ENCODE results near the gene YPEL4.

Gene YPEL4

DNA sequence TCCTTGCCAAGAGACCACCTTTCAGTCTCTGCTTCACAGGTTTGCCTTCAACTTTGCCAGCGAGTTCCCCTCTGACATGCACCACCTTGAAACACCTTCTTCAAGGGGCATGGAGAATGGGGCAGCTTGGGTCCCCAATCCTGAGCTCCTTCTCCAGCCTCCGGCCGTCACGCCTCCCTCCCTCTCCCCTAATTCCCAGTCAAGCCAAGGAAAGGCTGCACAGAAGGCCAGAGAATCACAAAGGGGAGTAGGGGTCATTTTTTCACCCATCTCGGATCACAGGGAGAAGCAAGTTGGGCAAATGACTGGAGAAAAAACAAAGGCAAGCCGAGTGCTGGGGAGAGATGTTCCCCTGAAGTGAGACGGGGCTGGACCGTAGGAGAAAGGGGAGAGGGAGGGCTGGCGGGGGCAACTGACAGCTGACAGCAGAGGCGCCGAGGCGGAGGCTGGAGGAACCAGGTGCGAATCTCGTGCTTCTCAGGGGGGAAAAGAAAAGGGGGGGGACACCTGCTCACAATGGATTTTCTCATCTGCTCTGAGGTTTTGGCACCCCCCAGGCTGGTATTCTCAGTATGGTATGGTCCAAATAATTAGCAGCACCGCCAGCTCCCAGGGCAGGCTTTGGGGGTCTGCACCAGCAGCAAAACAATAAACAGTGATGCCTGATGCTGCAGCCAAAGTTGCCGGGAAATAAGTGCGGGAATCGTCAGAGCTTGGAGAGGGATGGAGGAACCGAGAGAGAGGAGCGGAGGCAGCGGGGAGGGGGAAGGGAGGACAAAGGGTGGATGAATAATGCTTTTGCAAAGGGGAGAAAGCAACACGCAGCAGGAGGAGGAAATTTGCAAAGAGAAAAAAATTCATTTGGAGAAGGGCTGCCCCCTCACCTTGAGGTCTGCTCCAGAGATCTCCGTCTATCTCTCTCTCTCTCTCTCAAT lies 644 bp downstream of the YPEL4 start:
- DNase-seq (ENCODE audit: low read depth): no peak
- no peak overlapping the region for H3K4me3 ChIP-seq (ENCODE audit: low read depth, low read length)
- TF ChIP-seq MYC (IDR thresholded peaks at IDR 0.05; ENCODE audit: low read depth, low read length) (no peak), POLR2A (IDR thresholded peaks at IDR 0.05; ENCODE audit: extremely low read depth, insufficient read length) (no peak), CTCF (IDR thresholded peaks at IDR 0.05; ENCODE audit: low read depth, low read length) (no peak)
- TF ChIP-seq, protein P1, sequence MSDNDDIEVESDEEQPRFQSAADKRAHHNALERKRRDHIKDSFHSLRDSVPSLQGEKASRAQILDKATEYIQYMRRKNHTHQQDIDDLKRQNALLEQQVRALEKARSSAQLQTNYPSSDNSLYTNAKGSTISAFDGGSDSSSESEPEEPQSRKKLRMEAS (IDR thresholded peaks at IDR 0.05; ENCODE audit: low read depth, low read length): no peak

DNA sequence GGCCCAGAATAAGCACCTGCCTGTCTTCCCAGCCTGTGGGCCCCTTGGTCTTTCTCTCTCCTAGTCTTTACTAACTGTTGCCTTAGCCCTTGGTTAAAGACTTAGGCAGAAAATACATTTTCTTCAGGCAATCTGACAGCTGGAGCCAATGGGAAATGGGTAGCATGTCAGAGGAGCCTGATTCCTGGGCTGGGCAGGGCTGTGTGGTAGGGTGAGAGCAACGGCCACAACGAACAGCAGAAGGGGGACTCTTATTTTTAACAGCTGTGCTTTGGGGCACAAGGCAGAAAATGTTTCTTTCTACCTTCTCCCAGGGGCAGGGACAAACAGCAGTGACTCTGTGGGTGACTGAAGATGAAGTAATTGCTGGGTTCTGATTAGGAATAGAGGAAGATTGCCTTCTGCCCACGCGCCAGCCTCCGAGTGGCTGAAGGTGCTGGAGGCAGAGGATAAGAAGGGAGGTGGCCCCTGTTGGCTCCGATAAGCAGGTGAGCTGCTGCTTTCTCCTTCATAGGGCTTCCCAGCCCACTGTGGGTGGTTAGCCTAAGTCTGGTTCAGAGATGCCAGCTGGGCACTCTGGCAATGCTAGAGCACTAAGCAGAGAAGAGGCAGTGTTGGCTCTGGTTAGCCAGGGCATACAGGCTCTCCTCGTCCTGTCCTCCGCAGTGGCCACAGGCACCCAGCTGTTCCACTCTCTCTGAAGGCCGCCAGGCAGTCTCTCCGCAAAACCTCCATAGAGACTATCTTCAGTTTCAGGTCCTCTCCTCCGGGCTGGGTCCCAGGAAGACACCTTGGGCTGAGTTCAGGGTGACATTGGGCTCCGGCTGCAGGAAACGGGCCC lies 1.5 kb downstream of the YPEL4 start:
- H3K4me3 ChIP-seq (ENCODE audit: low read depth, low read length): no peak overlapping the region
- peak; percentile 26 for DNase-seq (ENCODE audit: low read depth)
- TF ChIP-seq MYC (IDR thresholded peaks at IDR 0.05; ENCODE audit: low read depth, low read length) (no peak), POLR2A (IDR thresholded peaks at IDR 0.05; ENCODE audit: extremely low read depth, insufficient read length) (no peak), CTCF (IDR thresholded peaks at IDR 0.05; ENCODE audit: low read depth, low read length) (no peak)
- TF ChIP-seq, protein P1 (IDR thresholded peaks at IDR 0.05; ENCODE audit: low read depth, low read length): no peak

DNA sequence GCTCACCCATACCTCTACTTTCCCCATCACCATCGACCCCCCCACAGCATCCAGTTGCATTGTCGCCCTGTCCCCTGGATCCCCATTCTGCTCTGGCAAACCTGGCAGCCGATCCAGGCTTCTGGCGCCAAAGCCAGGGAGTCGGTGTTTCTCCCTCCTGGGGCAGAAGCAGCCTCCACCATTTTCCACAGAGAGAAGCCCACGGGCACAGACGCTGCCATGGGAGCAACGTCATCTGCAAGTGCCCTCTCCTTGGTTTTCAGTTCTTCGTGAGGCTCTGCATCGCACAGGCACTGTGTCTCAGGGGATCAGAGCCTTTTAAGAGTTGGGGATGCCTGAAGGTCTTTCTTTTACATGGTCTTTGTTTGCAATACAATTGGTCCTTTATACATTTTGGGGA lies 2.3 kb downstream of the YPEL4 start:
- TF ChIP-seq, protein P1 (IDR thresholded peaks at IDR 0.05; ENCODE audit: low read depth, low read length): no peak
- TF ChIP-seq POLR2A (IDR thresholded peaks at IDR 0.05; ENCODE audit: extremely low read depth, insufficient read length): no peak
- no peak for TF ChIP-seq MYC (IDR thresholded peaks at IDR 0.05; ENCODE audit: low read depth, low read length)
- TF ChIP-seq CTCF (IDR thresholded peaks at IDR 0.05; ENCODE audit: low read depth, low read length): no peak
- no peak for DNase-seq (ENCODE audit: low read depth)
- no peak overlapping the region for H3K4me3 ChIP-seq (ENCODE audit: low read depth, low read length)

- no peak overlapping the region for H3K4me3 ChIP-seq (ENCODE audit: low read depth, low read length)
- DNase-seq (ENCODE audit: low read depth): no peak
- TF ChIP-seq POLR2A (IDR thresholded peaks at IDR 0.05; ENCODE audit: extremely low read depth, insufficient read length) (no peak), MYC (IDR thresholded peaks at IDR 0.05; ENCODE audit: low read depth, low read length) (no peak), CTCF (IDR thresholded peaks at IDR 0.05; ENCODE audit: low read depth, low read length) (no peak)
- TF ChIP-seq, protein P1 (IDR thresholded peaks at IDR 0.05; ENCODE audit: low read depth, low read length): no peak
These were observed 2.9 kb downstream of the YPEL4 start for GRCh38 chr11:57646799-57647303.

- no peak overlapping the region for H3K4me3 ChIP-seq (ENCODE audit: low read depth, low read length)
- DNase-seq (ENCODE audit: low read depth): peak; percentile 32
- TF ChIP-seq CTCF (IDR thresholded peaks at IDR 0.05; ENCODE audit: low read depth, low read length) (no peak), POLR2A (IDR thresholded peaks at IDR 0.05; ENCODE audit: extremely low read depth, insufficient read length) (no peak), MYC (IDR thresholded peaks at IDR 0.05; ENCODE audit: low read depth, low read length) (no peak)
- TF ChIP-seq, protein P1 (IDR thresholded peaks at IDR 0.05; ENCODE audit: low read depth, low read length): no peak
These were observed 3.4 kb downstream of the YPEL4 start for GRCh38 chr11:57646194-57646798.

Measured in NB4 (cell line).